H1 (cell line): ENCODE data around the gene IL16. TPM values are rescaled to one million over a fixed set of nuclear protein-coding genes. Genes with fewer than 3 reads are reported as not detected.

Experiments
- CTCF ChIA-PET: fragments of 300-600 bp; sonication (Branson Sonifier 250); formaldehyde crosslinking; loops from one replicate; lab custom pipeline; 2021; ENCODE audit not compliant: partially characterized antibody; lab: Charles Lee
- POLR2A ChIA-PET: fragments of 300-600 bp; sonication (Branson Sonifier 250); formaldehyde crosslinking; loops from one replicate; lab custom pipeline; 2021; ENCODE audit warnings: inconsistent platforms; ENCODE audit not compliant: partially characterized antibody; lab: Charles Lee
- DNase-seq, 2 experiments: peaks; one replicate each; pipeline versions ENCODE4 v3.0.0 to v3.0.0-alpha.2; 2010 to 2022; ENCODE audit warnings: low spot score in 2 of 2, low read depth in 1 of 2, mixed read lengths in 1 of 2
- FAIRE-seq: peaks from 2 replicates; lab custom pipeline; 2011; peaks lifted over from hg19 to GRCh38; lab: Jason Lieb, UNC
- H2AFZ ChIP-seq: 2 replicates; pipeline ENCODE4 v1.8.1; 2012; ENCODE audit warnings: low read length, inconsistent platforms
- H2AK5ac ChIP-seq: 2 replicates; pipeline ENCODE4 v1.6.1; 2013; ENCODE audit warnings: low read depth, low read length
- H2BK120ac ChIP-seq: replicated peaks from 2 replicates; pipeline ENCODE3; 2013; ENCODE audit warnings: low read depth, low read length, inconsistent platforms
- H2BK12ac ChIP-seq: 2 replicates; pipeline ENCODE4 v1.6.1; 2013; ENCODE audit warnings: low read depth, low read length
- H2BK15ac ChIP-seq: 2 replicates; pipeline ENCODE4 v1.6.1; 2013; ENCODE audit warnings: low read length
- H2BK20ac ChIP-seq: 2 replicates; pipeline ENCODE4 v1.6.1; 2013; ENCODE audit warnings: low read length
- H2BK5ac ChIP-seq: 2 replicates; pipeline ENCODE4 v1.6.1; 2013; ENCODE audit warnings: low read depth, low read length
- H3K14ac ChIP-seq: 2 replicates; pipeline ENCODE4 v1.6.1; 2013; ENCODE audit warnings: inconsistent platforms; ENCODE audit not compliant: insufficient read length
- H3K18ac ChIP-seq: 2 replicates; pipeline ENCODE4 v1.6.1; 2013; ENCODE audit warnings: low read length; ENCODE audit errors: extremely low read depth
- H3K23ac ChIP-seq: 2 replicates; pipeline ENCODE4 v1.6.1; 2013; ENCODE audit warnings: inconsistent platforms; ENCODE audit not compliant: insufficient read length
- H3K23me2 ChIP-seq: 2 replicates; pipeline ENCODE4 v1.6.1; 2013; ENCODE audit warnings: low read depth, low read length
- H3K27ac ChIP-seq: 2 replicates; pipeline ENCODE4 v1.6.1; 2011; ENCODE audit warnings: low read depth, low read length, inconsistent platforms
- H3K27me3 ChIP-seq, 4 experiments: replicated peaks in 1 of 4; 1 replicate in 1 of 4; 2 replicates in 3 of 4; pipeline versions ENCODE4 v1.6.1 to v1.8.1; 2011 to 2013; ENCODE audit warnings: low read length in 3 of 4, mild to moderate bottlenecking in 3 of 4, inconsistent platforms in 2 of 4, mixed read lengths in 2 of 4, moderate library complexity in 1 of 4; ENCODE audit not compliant: control insufficient read depth in 3 of 4, insufficient read depth in 3 of 4; ENCODE audit errors: extremely low read depth in 1 of 4
- H3K36me3 ChIP-seq, 4 experiments: 2 replicates each; pipeline versions ENCODE4 v1.6.1 to v1.8.1; 2011 to 2013; ENCODE audit warnings: mild to moderate bottlenecking in 4 of 4, low read length in 3 of 4, moderate library complexity in 2 of 4, control low read depth in 1 of 4, inconsistent platforms in 1 of 4; ENCODE audit not compliant: insufficient read depth in 4 of 4, control insufficient read depth in 2 of 4
- H3K4ac ChIP-seq: replicated peaks from 2 replicates; pipeline ENCODE3; 2013; ENCODE audit warnings: low read length, low read depth, mixed read lengths, inconsistent platforms; ENCODE audit not compliant: insufficient read length
- H3K4me1 ChIP-seq, 4 experiments: replicated peaks in 1 of 4; 1 replicate in 1 of 4; 2 replicates in 3 of 4; pipeline versions ENCODE4 v1.6.1 to v1.8.1; 2011 to 2013; ENCODE audit warnings: low read length in 3 of 4, inconsistent platforms in 2 of 4, mixed read lengths in 1 of 4; ENCODE audit not compliant: insufficient read depth in 4 of 4, control insufficient read depth in 3 of 4
- H3K4me2 ChIP-seq, 2 experiments: 2 replicates each; pipeline versions ENCODE4 v1.6.1 to v1.8.1; 2011 to 2013; ENCODE audit warnings: low read depth in 2 of 2, low read length in 2 of 2, control low read depth in 1 of 2, inconsistent platforms in 1 of 2, mild to moderate bottlenecking in 1 of 2; ENCODE audit not compliant: insufficient read depth in 1 of 2
- H3K4me3 ChIP-seq, 4 experiments: fragments of 200-600, 300-600 bp in 1 of 4; sonication (generic), shearing (Covaris generic), sonication (Bioruptor Twin) in 1 of 4; 2 replicates each; pipeline versions ENCODE4 v1.5.1 to v1.8.1; 2011 to 2016; ENCODE audit warnings: low read length in 4 of 4, low read depth in 3 of 4, control low read depth in 2 of 4, inconsistent platforms in 2 of 4, mild to moderate bottlenecking in 2 of 4, mixed read lengths in 1 of 4, moderate library complexity in 1 of 4; ENCODE audit not compliant: insufficient read depth in 2 of 4; ENCODE audit errors: extremely low read depth in 1 of 4
- H3K56ac ChIP-seq: replicated peaks from 2 replicates; pipeline ENCODE3; 2013; ENCODE audit warnings: low read depth, mild to moderate bottlenecking, mixed read lengths, low read length, inconsistent platforms; ENCODE audit not compliant: insufficient read length
- H3K79me1 ChIP-seq: 2 replicates; pipeline ENCODE4 v1.6.1; 2013; ENCODE audit warnings: low read depth, low read length, control low read depth
- H3K79me2 ChIP-seq, 2 experiments: 2 replicates each; pipeline versions ENCODE4 v1.6.1 to v1.8.1; 2012 to 2013; ENCODE audit warnings: low read length in 2 of 2, mild to moderate bottlenecking in 2 of 2, inconsistent platforms in 1 of 2; ENCODE audit not compliant: insufficient read depth in 2 of 2, control insufficient read depth in 1 of 2
- H3K9ac ChIP-seq, 4 experiments: replicated peaks in 1 of 4; 1 replicate in 1 of 4; 2 replicates in 3 of 4; pipeline versions ENCODE4 v1.6.1 to v1.8.1; 2011 to 2013; ENCODE audit warnings: low read depth in 3 of 4, low read length in 3 of 4, control low read depth in 2 of 4, mild to moderate bottlenecking in 2 of 4, moderate library complexity in 2 of 4, inconsistent platforms in 1 of 4; ENCODE audit errors: extremely low read depth in 1 of 4
- H3K9me3 ChIP-seq, 2 experiments: 2 replicates each; pipeline versions ENCODE4 v1.6.1 to v1.8.1; 2012 to 2013; ENCODE audit warnings: mild to moderate bottlenecking in 2 of 2, moderate library complexity in 2 of 2, control low read depth in 1 of 2, inconsistent platforms in 1 of 2, low read depth in 1 of 2, low read length in 1 of 2, mixed read lengths in 1 of 2; ENCODE audit not compliant: insufficient read depth in 2 of 2
- H4K20me1 ChIP-seq, 2 experiments: replicated peaks in 1 of 2; 2 replicates each; pipeline versions ENCODE3 to v1.8.1; 2011 to 2013; ENCODE audit warnings: inconsistent platforms in 2 of 2, low read length in 2 of 2, mild to moderate bottlenecking in 1 of 2; ENCODE audit not compliant: insufficient read depth in 2 of 2, control insufficient read depth in 1 of 2
- H4K5ac ChIP-seq: 2 replicates; pipeline ENCODE4 v1.6.1; 2013; ENCODE audit warnings: low read length, low read depth, mixed read lengths, inconsistent platforms; ENCODE audit not compliant: insufficient read length
- H4K8ac ChIP-seq: 2 replicates; pipeline ENCODE4 v1.8.0; 2013; ENCODE audit warnings: mild to moderate bottlenecking, moderate library complexity, low read length, inconsistent platforms; ENCODE audit not compliant: insufficient read depth; ENCODE audit errors: extremely low read depth
- H4K91ac ChIP-seq: replicated peaks from 2 replicates; pipeline ENCODE3; 2013; ENCODE audit warnings: low read length, mixed read lengths, inconsistent platforms; ENCODE audit not compliant: insufficient read length
- ASH2L ChIP-seq: fragments of 200-600, 300-600 bp; sonication (generic); IDR thresholded peaks from one replicate; pipeline ENCODE4 v1.7.1; 2017; ENCODE audit warnings: low read length
- CBX8 ChIP-seq: fragments of 300-800, 300-1000 bp; sonication (generic); IDR thresholded peaks from 2 replicates; pipeline ENCODE4 v1.7.1; 2016; ENCODE audit warnings: low read depth, low read length, borderline replicate concordance
- CEBPB ChIP-seq: IDR thresholded peaks from 2 replicates; pipeline ENCODE4 v1.6.1; 2012; ENCODE audit warnings: low read depth, low read length
- EZH2 ChIP-seq: fragments of 200-600 bp; sonication (generic); IDR thresholded peaks from 2 replicates; pipeline ENCODE4 v1.7.1; 2012; ENCODE audit warnings: low read depth, mild to moderate bottlenecking, moderate library complexity, low read length, inconsistent platforms; ENCODE audit not compliant: severe bottlenecking
- HDAC6 ChIP-seq: IDR thresholded peaks from one replicate; pipeline ENCODE4 v1.7.1; 2012; ENCODE audit warnings: low read depth, mild to moderate bottlenecking, inconsistent platforms, low read length, moderate library complexity
- RBBP5 ChIP-seq: IDR thresholded peaks from 2 replicates; pipeline ENCODE4 v1.7.1; 2012; ENCODE audit warnings: low read depth, mild to moderate bottlenecking, inconsistent platforms, low read length, moderate library complexity, borderline replicate concordance
- RXRA ChIP-seq: IDR thresholded peaks from 2 replicates; pipeline ENCODE4 v1.6.1; 2011; ENCODE audit warnings: low read depth, mild to moderate bottlenecking, low read length, moderate library complexity; ENCODE audit not compliant: insufficient read depth
- SIN3A ChIP-seq, 2 experiments: IDR thresholded peaks in 1 of 2; conservative IDR thresholded peaks in 1 of 2; 2 replicates each; pipeline ENCODE4 v1.6.1; 2011 to 2012; ENCODE audit warnings: low read length in 2 of 2, improper control_type of control experiment in 1 of 2, low read depth in 1 of 2, mild to moderate bottlenecking in 1 of 2
- TBP ChIP-seq: IDR thresholded peaks from 2 replicates; pipeline ENCODE4 v1.6.1; 2011; ENCODE audit warnings: low read depth, low read length, improper control_type of control experiment
- YY1 ChIP-seq: IDR thresholded peaks from 2 replicates; pipeline ENCODE4 v1.6.1; 2011; ENCODE audit warnings: low read depth, mild to moderate bottlenecking, low read length
- WGBS, 2 experiments: shearing (Covaris generic) in 1 of 2; methylation state at CpG; one replicate each; pipeline versions ENCODE4 v1.1.6 to v1.1.7; 2013 to 2015; ENCODE audit warnings: low lambda C conversion rate in 2 of 2, mixed read lengths in 2 of 2, inconsistent platforms in 1 of 2, low coverage in 1 of 2, missing lambda C conversion rate in 1 of 2; ENCODE audit not compliant: insufficient replicate concordance in 2 of 2, insufficient coverage in 1 of 2, insufficient read length in 1 of 2; ENCODE audit errors: extremely low coverage in 1 of 2, missing lambda C conversion rate in 1 of 2; 5-methylcytosine and 5-hydroxymethylcytosine counted together
- polyA plus RNA-seq, 7 experiments: library from polyadenylated mRNA; depleted of rRNA in 3 of 7; stranded (reverse) in 5 of 7; unstranded in 2 of 7; fragments of >200 nt in 5 of 7; fragments of 200-250 nt in 2 of 7; gene quantifications; 1 replicate in 5 of 7; 2 replicates in 1 of 7; 4 replicates in 1 of 7; pipeline versions ENCODE4 v1.2.1 to v1.2.3, GENCODE V29; 2011 to 2013; ENCODE audit warnings: missing spikeins in 2 of 7, mixed read lengths in 2 of 7
- total RNA-seq: library from RNA; stranded (reverse); fragmentation: NEBNext Ultra II Directional; extraction: Animal tissue kit (Norgen Biotek cat#: 25700); gene quantifications from 2 replicates; pipeline ENCODE4 v1.2.1, GENCODE V29; 2021
- TF ChIP-seq, protein P1 (sequence below): IDR thresholded peaks from 2 replicates; pipeline ENCODE4 v1.6.1; 2012; ENCODE audit warnings: inconsistent platforms

Gene IL16
- total and polyA plus RNA-seq, 2 of the 8 experiments (the other 6 are each of a cell fraction or from before 2014, with no cell fraction given): 0.03 to 0.09 TPM

DNA sequence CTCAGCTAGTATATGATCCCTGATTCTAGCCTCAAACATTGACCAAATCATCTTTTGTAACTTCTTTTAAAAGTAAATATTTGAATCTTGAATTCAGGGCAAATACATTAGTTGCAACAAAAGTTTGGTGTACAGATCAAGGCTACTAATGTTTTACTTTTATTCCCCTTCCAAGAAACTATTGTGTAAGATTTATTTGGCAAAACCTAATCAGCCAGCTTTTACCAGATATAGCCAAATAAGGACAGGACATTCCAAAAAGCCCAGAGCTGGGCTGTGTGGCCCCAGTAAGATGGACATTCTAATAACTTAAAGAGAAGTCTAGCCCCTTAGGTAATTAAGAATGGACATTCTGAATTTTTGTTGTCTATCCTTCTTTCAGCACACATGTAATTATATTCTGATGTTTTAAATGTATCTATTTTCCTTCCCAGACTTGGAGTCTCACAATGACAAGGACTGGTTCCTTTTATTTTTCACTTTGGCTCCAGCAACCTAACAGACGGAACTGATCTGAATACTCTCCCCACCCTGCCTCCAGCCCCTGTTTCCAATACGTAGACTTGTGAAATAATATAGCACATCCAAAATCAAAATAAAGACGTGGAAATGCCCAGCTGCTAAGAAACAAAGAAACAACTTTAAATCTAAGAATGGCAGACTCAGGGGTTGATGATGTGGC lies 79.2 kb downstream of the IL16 start:
- CTCF ChIA-PET: interaction anchor here (0.9 to 6.6 kb wide), 28 partner anchors 8 to 194 kb away, joined by 3 to 94 read pairs (median 6); partner anchors contain the start of gene TMC3
- FAIRE-seq: no peak
- no peak for TF ChIP-seq CEBPB
- no peak for TF ChIP-seq EZH2
- TF ChIP-seq RBBP5: no peak
- TF ChIP-seq TBP: no peak
- no peak for TF ChIP-seq HDAC6
- TF ChIP-seq YY1: no peak
- TF ChIP-seq ASH2L: no peak
- TF ChIP-seq SIN3A (conservative IDR thresholded peaks at IDR 0.05 in 1 of 2, IDR thresholded peaks at IDR 0.05 in 1 of 2; ENCODE audit: low read depth in 1 of 2, low read length in 2 of 2): no peak
- TF ChIP-seq, protein P1, sequence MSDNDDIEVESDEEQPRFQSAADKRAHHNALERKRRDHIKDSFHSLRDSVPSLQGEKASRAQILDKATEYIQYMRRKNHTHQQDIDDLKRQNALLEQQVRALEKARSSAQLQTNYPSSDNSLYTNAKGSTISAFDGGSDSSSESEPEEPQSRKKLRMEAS: no peak
- TF ChIP-seq RXRA: no peak
- TF ChIP-seq CBX8: no peak

More for the DNA sequence above, 79.2 kb downstream of the IL16 start:
- Histone ChIP-seq H2BK5ac (no peak overlapping the region), H4K8ac (no peak overlapping the region), H3K23ac (no peak overlapping the region), H2BK20ac (no peak overlapping the region), H3K27me3 (no peaks in the 10 kb centered on the region), H3K14ac (no peak overlapping the region), H3K4me3 (no peak overlapping the region), H3K27ac (no peak overlapping the region), H2AK5ac (no peak overlapping the region), H3K18ac (no peak overlapping the region), H3K23me2 (no peaks in the 10 kb centered on the region), H3K9me3 (peaks cover 6 to 12% of the 10 kb centered on the region in 2 experiments; a peak in 2 of 4 replicates), H2BK120ac (no peak overlapping the region), H3K36me3 (no peaks in the 10 kb centered on the region), H3K79me1 (no peaks in the 10 kb centered on the region), H3K9ac (no peak overlapping the region), H4K91ac (no peak overlapping the region), H2BK15ac (no peak overlapping the region), H2BK12ac (no peak overlapping the region), H3K79me2 (no peaks in the 10 kb centered on the region), H3K56ac (no peak overlapping the region), H3K4me1 (no peaks in the 10 kb centered on the region), H4K20me1 (no peaks in the 10 kb centered on the region), H3K4me2 (no peak overlapping the region), H4K5ac (no peak overlapping the region), H3K4ac (no peak overlapping the region), H2AFZ (0 out of 2 replicates have a peak overlapping the region, but pooled peaks have one; percentile 33)
- POLR2A ChIA-PET: interaction anchor here (0.8 to 1.1 kb wide), 2 partner anchors 10 to 123 kb away, joined by 3 read pairs; no protein-coding TSS in a partner anchor
- WGBS, 2 experiments: 83% methylated on average over 3 of the region's 3 CpGs; no CpG with 5 or more reads in 1 of the 2 experiments
- DNase-seq: no peak
